SK-N-MC (cell line): ENCODE data around the gene POLR3E.

Source experiments
- DNase-seq: peaks from one replicate; pipeline ENCODE4 v3.0.0-alpha.2; 2011; ENCODE audit warnings: low read depth, low spot score
- H3K27ac ChIP-seq: fragments of 200-600 bp; sonication (generic); 2 replicates; pipeline ENCODE4 v1.5.1; 2016; ENCODE audit warnings: mixed run types
- H3K36me3 ChIP-seq: fragments of 200-600 bp; sonication (generic); 2 replicates; pipeline ENCODE4 v1.6.1; 2017; ENCODE audit warnings: antibody characterized with exemption, low read length, mixed read lengths; ENCODE audit not compliant: insufficient read depth
- H3K4me3 ChIP-seq: fragments of 200-600 bp; sonication (generic); 2 replicates; pipeline ENCODE4 v1.5.1; 2016
- H3K9ac ChIP-seq: fragments of 200-600 bp; sonication (generic); 2 replicates; pipeline ENCODE4 v1.8.0; 2017; ENCODE audit warnings: mixed run types, mixed read lengths; ENCODE audit not compliant: insufficient read length
- H3K9me3 ChIP-seq: fragments of 200-600 bp; sonication (generic); 2 replicates; pipeline ENCODE4 v1.6.1; 2017; ENCODE audit warnings: low read depth, mild to moderate bottlenecking, antibody characterized with exemption, low read length, moderate library complexity, mixed read lengths
- EZH2 ChIP-seq: fragments of 200-600 bp; sonication (generic); IDR thresholded peaks from one replicate; pipeline ENCODE4 v1.6.1; 2017; ENCODE audit warnings: antibody characterized with exemption
- FOXP2 ChIP-seq: optimal IDR thresholded peaks from 2 replicates; pipeline ENCODE3; 2011; ENCODE audit warnings: mild to moderate bottlenecking, moderate library complexity; ENCODE audit not compliant: insufficient read depth; ENCODE audit errors: extremely low read length, control extremely low read depth
- POLR2AphosphoS5 ChIP-seq: IDR thresholded peaks from 2 replicates; pipeline ENCODE4 v1.6.1; 2012; ENCODE audit warnings: mild to moderate bottlenecking, low read depth, low read length, borderline replicate concordance

Gene POLR3E

GRCh38 chr16:22328081-22328725 is 31.0 kb downstream of the POLR3E start:
- H3K36me3 ChIP-seq = peaks cover 77% of the 10 kb centered on the region
- no peak for DNase-seq
- no peak overlapping the region for H3K27ac ChIP-seq
- no peak overlapping the region for H3K9ac ChIP-seq
- H3K4me3 ChIP-seq = no peak overlapping the region
- no peak for TF ChIP-seq FOXP2
- no peak for TF ChIP-seq POLR2AphosphoS5
- no peak for TF ChIP-seq EZH2
- H3K9me3 ChIP-seq = no peaks in the 10 kb centered on the region

- H3K4me3 ChIP-seq = no peak overlapping the region
- no peak overlapping the region for H3K27ac ChIP-seq
- peaks cover 78% of the 10 kb centered on the region for H3K36me3 ChIP-seq
- no peak overlapping the region for H3K9ac ChIP-seq
- no peaks in the 10 kb centered on the region for H3K9me3 ChIP-seq
- no peak for TF ChIP-seq POLR2AphosphoS5
- no peak for TF ChIP-seq EZH2
- TF ChIP-seq FOXP2 = no peak
- DNase-seq = no peak
Measured at GRCh38 chr16:22329199-22329695, 32.0 kb downstream of the POLR3E start.

GRCh38 chr16:22330326-22330725 is 33.1 kb downstream of the POLR3E start:
- DNase-seq = no peak
- H3K27ac ChIP-seq = no peak overlapping the region

GRCh38 chr16:22333457-22333994 is 36.3 kb downstream of the POLR3E start:
- peaks cover 65% of the 10 kb centered on the region for H3K36me3 ChIP-seq
- H3K4me3 ChIP-seq = no peak overlapping the region
- no peak overlapping the region for H3K9ac ChIP-seq
- H3K9me3 ChIP-seq = peaks cover 11% of the 10 kb centered on the region
- no peak overlapping the region for H3K27ac ChIP-seq
- TF ChIP-seq FOXP2 (no peak), EZH2 (no peak), POLR2AphosphoS5 (no peak)
- DNase-seq = no peak

More at GRCh38 chr16:22330326-22330725, 33.1 kb downstream of the POLR3E start:
- TF ChIP-seq FOXP2 (no peak), POLR2AphosphoS5 (no peak), EZH2 (no peak)
- Histone ChIP-seq H3K9ac (no peak overlapping the region), H3K4me3 (no peak overlapping the region), H3K36me3 (peaks cover 79% of the 10 kb centered on the region), H3K9me3 (no peaks in the 10 kb centered on the region)

- peaks cover 11% of the 10 kb centered on the region for H3K9me3 ChIP-seq
- H3K9ac ChIP-seq = no peak overlapping the region
- H3K27ac ChIP-seq = no peak overlapping the region
- no peak for DNase-seq
- peaks cover 53% of the 10 kb centered on the region for H3K36me3 ChIP-seq
- TF ChIP-seq POLR2AphosphoS5 = no peak
- no peak for TF ChIP-seq EZH2
- TF ChIP-seq FOXP2 = no peak
- H3K4me3 ChIP-seq = no peak overlapping the region
Measured at GRCh38 chr16:22335668-22336246, 38.5 kb downstream of the POLR3E start.

GRCh38 chr16:22336581-22336980 is 39.4 kb downstream of the POLR3E start:
- Histone ChIP-seq H3K9me3 (peaks cover 11% of the 10 kb centered on the region), H3K9ac (no peak overlapping the region), H3K27ac (no peak overlapping the region), H3K4me3 (no peak overlapping the region), H3K36me3 (peaks cover 47% of the 10 kb centered on the region)
- DNase-seq = no peak
- no peak for TF ChIP-seq POLR2AphosphoS5
- no peak for TF ChIP-seq EZH2
- no peak for TF ChIP-seq FOXP2

- H3K36me3 ChIP-seq = peaks cover 42% of the 10 kb centered on the region
- no peak for DNase-seq
- H3K4me3 ChIP-seq = no peak overlapping the region
- no peak overlapping the region for H3K27ac ChIP-seq
- no peak overlapping the region for H3K9ac ChIP-seq
- TF ChIP-seq POLR2AphosphoS5 = no peak
- TF ChIP-seq FOXP2 = no peak
- no peak for TF ChIP-seq EZH2
- peaks cover 11% of the 10 kb centered on the region for H3K9me3 ChIP-seq
Measured at GRCh38 chr16:22337045-22337444, 39.8 kb downstream of the POLR3E start.

GRCh38 chr16:22337849-22338635 is 40.8 kb downstream of the POLR3E start:
- Histone ChIP-seq H3K9me3 (peaks cover 11% of the 10 kb centered on the region), H3K4me3 (no peak overlapping the region), H3K27ac (no peak overlapping the region), H3K9ac (no peak overlapping the region), H3K36me3 (peaks cover 35% of the 10 kb centered on the region)
- no peak for TF ChIP-seq EZH2
- TF ChIP-seq FOXP2 = no peak
- TF ChIP-seq POLR2AphosphoS5 = no peak
- no peak for DNase-seq
